KMS-11 (cell line): Measurements from ENCODE around the gene ERVFRD-1.
A peak's percentile ranks its signal among the peaks of the same experiment; 100 is the strongest.
"Not testable (repeated sequence)": the region's sequence is repeated elsewhere in the genome, so short reads cannot be mapped to it uniquely, and the experiment has no call there.

Experiments
- H2AFZ ChIP-seq: fragments of 200-600 bp; sonication (generic); 2 replicates; pipeline ENCODE4 v1.6.1; 2016; ENCODE audit warnings: antibody characterized with exemption, mixed run types, low read depth
- H3K27ac ChIP-seq: fragments of 200-600 bp; sonication (generic); 2 replicates; pipeline ENCODE4 v1.6.1; 2016; ENCODE audit warnings: mild to moderate bottlenecking, mixed run types
- H3K27me3 ChIP-seq: fragments of 200-600 bp; sonication (generic); 2 replicates; pipeline ENCODE4 v1.6.1; 2017; ENCODE audit warnings: mild to moderate bottlenecking, low read depth, mixed run types, moderate library complexity; ENCODE audit not compliant: insufficient read depth
- H3K36me3 ChIP-seq: fragments of 200-600 bp; sonication (generic); 2 replicates; pipeline ENCODE4 v1.6.1; 2017; ENCODE audit warnings: mild to moderate bottlenecking, mixed run types; ENCODE audit not compliant: insufficient read depth
- H3K4me1 ChIP-seq: fragments of 200-600 bp; sonication (generic); 2 replicates; pipeline ENCODE4 v1.6.1; 2016; ENCODE audit warnings: mild to moderate bottlenecking, low read depth, mixed run types; ENCODE audit not compliant: poor library complexity, severe bottlenecking
- H3K4me2 ChIP-seq: fragments of 200-600 bp; sonication (generic); 2 replicates; pipeline ENCODE4 v1.7.0; 2016; ENCODE audit warnings: mild to moderate bottlenecking, mixed run types
- H3K4me3 ChIP-seq: fragments of 200-600 bp; sonication (generic); IDR thresholded peaks from 2 replicates; pipeline ENCODE4 v1.6.1; 2017; ENCODE audit warnings: low read depth, low read length, mixed read lengths; ENCODE audit not compliant: insufficient read depth
- H3K79me2 ChIP-seq: fragments of 200-600 bp; sonication (generic); 2 replicates; pipeline ENCODE4 v1.6.1; 2016; ENCODE audit warnings: low read depth, mixed run types; ENCODE audit not compliant: insufficient read depth
- H3K9ac ChIP-seq: fragments of 200-600 bp; sonication (generic); 2 replicates; pipeline ENCODE4 v1.6.1; 2016; ENCODE audit warnings: mild to moderate bottlenecking, mixed run types
- H4K20me1 ChIP-seq: fragments of 200-600 bp; sonication (generic); 2 replicates; pipeline ENCODE4 v1.6.1; 2016; ENCODE audit warnings: mild to moderate bottlenecking, mixed run types; ENCODE audit not compliant: insufficient read depth
- CTCF ChIP-seq: fragments of 200-600 bp; sonication (generic); conservative IDR thresholded peaks from 2 replicates; pipeline ENCODE4 v1.6.1; 2017; ENCODE audit warnings: low read depth, mild to moderate bottlenecking, antibody characterized with exemption, low read length, moderate library complexity, mixed read lengths

Gene ERVFRD-1

GRCh38 chr6:11093626-11094410 is 17.7 kb downstream of the ERVFRD-1 start, which contains the start of gene SMIM13:
Gene SMIM13, plus strand, starts transcription at chr6:11093834. Its CDS starts 480 bp downstream, at chr6:11094314.
- no peaks in the 10 kb centered on the region for H3K27me3 ChIP-seq
- H3K9ac ChIP-seq = peak within 1 kb of the TSS; percentile 94
- no peak within 1 kb of the TSS for H3K4me3 ChIP-seq
- H3K36me3 ChIP-seq = no peaks in the 10 kb centered on the region
- peaks cover 44% of the 10 kb centered on the region for H3K79me2 ChIP-seq
- peak within 1 kb of the TSS; percentile 89 for H3K27ac ChIP-seq
- TF ChIP-seq CTCF = no peak; the same call in none of the 2 replicates
- peak within 1 kb of the TSS; percentile 95 for H3K4me2 ChIP-seq
- H3K4me1 ChIP-seq = peaks cover 32% of the 10 kb centered on the region
- peak within 1 kb of the TSS; percentile 77 for H2AFZ ChIP-seq
- no peaks in the 10 kb centered on the region for H4K20me1 ChIP-seq

GRCh38 chr6:11093376-11093625 is 18.2 kb downstream of the ERVFRD-1 start:
- H3K4me2 ChIP-seq = peak overlapping the region; percentile 95
- peak overlapping the region; percentile 89 for H3K27ac ChIP-seq
- peak overlapping the region; percentile 94 for H3K9ac ChIP-seq
- H4K20me1 ChIP-seq = no peaks in the 10 kb centered on the region
- H3K4me3 ChIP-seq = no peak overlapping the region
- peaks cover 39% of the 10 kb centered on the region for H3K79me2 ChIP-seq
- peaks cover 32% of the 10 kb centered on the region for H3K4me1 ChIP-seq
- peak overlapping the region; percentile 38 for H2AFZ ChIP-seq
- no peaks in the 10 kb centered on the region for H3K27me3 ChIP-seq
- no peak for TF ChIP-seq CTCF
- no peaks in the 10 kb centered on the region for H3K36me3 ChIP-seq

- peak overlapping the region; percentile 94 for H3K9ac ChIP-seq
- H3K36me3 ChIP-seq = no peaks in the 10 kb centered on the region
- peaks cover 32% of the 10 kb centered on the region for H3K4me1 ChIP-seq
These were observed 18.7 kb downstream of the ERVFRD-1 start for GRCh38 chr6:11092668-11093375.

GRCh38 chr6:11091141-11091540 is 20.4 kb downstream of the ERVFRD-1 start:
- H3K27me3 ChIP-seq, H3K27ac ChIP-seq, H3K9ac ChIP-seq, H4K20me1 ChIP-seq, H3K4me2 ChIP-seq, H3K4me3 ChIP-seq, H3K36me3 ChIP-seq, H2AFZ ChIP-seq: not testable (repeated sequence)
- Histone ChIP-seq H3K4me1 (peaks cover 27% of the 10 kb centered on the region), H3K79me2 (peaks cover 17% of the 10 kb centered on the region)

More at GRCh38 chr6:11092668-11093375, 18.7 kb downstream of the ERVFRD-1 start:
- peak overlapping the region; percentile 38 for H2AFZ ChIP-seq
- H3K4me3 ChIP-seq = no peak overlapping the region
- no peaks in the 10 kb centered on the region for H4K20me1 ChIP-seq
- TF ChIP-seq CTCF = peak; percentile 5; the same call in 1 of the 2 replicates
- H3K27me3 ChIP-seq = no peaks in the 10 kb centered on the region
- peak overlapping the region; percentile 89 for H3K27ac ChIP-seq
- H3K79me2 ChIP-seq = peaks cover 34% of the 10 kb centered on the region
- H3K4me2 ChIP-seq = peak overlapping the region; percentile 95
